Measurements from ENCODE around the gene KEL. TPM values are rescaled to one million over a fixed set of nuclear protein-coding genes. Genes with fewer than 3 reads are reported as not detected.

KEL gene
- total and polyA plus RNA-seq, 2 experiments from 2014 or later, result 8.7 to 12.8 TPM

DNA sequence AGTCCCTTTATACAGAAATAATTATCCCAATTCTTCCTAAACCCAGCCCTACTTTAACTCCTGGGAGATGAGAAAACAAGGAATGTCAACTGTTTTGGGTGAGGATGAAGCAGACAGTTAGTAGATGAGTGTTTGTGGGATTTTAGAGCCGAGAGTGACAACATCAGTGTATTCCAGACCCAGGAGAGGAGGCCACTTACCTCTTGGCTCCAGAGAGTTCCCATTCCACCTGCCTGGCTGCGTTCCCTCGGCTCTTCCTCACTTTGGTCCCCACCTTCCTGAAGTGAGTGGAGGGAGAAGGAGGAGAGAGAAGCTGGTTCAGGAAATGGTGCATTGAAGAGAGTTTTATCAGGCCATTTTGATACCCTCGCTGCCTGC is 579 bp downstream of the KEL start:
- no peaks in the 10 kb centered on the region for H3K36me3 ChIP-seq (replicated peaks; ENCODE audit: insufficient read depth, low read depth)
- no peak overlapping the region for H2AFZ ChIP-seq
- no peaks in the 10 kb centered on the region for H3K27me3 ChIP-seq
- H3K9me2 ChIP-seq (replicated peaks; ENCODE audit: insufficient read depth), result no peaks in the 10 kb centered on the region
- peaks cover 14% of the 10 kb centered on the region for H3K4me1 ChIP-seq (ENCODE audit: insufficient read depth)
- H3K27ac ChIP-seq, result no peak overlapping the region
- H3K4me3 ChIP-seq, result no peak overlapping the region
- peak overlapping the region; percentile 61 for H3K4me2 ChIP-seq
- no peak for TF ChIP-seq EZH2 (IDR thresholded peaks at IDR 0.05; ENCODE audit: borderline replicate concordance)
- TF ChIP-seq, protein P1, sequence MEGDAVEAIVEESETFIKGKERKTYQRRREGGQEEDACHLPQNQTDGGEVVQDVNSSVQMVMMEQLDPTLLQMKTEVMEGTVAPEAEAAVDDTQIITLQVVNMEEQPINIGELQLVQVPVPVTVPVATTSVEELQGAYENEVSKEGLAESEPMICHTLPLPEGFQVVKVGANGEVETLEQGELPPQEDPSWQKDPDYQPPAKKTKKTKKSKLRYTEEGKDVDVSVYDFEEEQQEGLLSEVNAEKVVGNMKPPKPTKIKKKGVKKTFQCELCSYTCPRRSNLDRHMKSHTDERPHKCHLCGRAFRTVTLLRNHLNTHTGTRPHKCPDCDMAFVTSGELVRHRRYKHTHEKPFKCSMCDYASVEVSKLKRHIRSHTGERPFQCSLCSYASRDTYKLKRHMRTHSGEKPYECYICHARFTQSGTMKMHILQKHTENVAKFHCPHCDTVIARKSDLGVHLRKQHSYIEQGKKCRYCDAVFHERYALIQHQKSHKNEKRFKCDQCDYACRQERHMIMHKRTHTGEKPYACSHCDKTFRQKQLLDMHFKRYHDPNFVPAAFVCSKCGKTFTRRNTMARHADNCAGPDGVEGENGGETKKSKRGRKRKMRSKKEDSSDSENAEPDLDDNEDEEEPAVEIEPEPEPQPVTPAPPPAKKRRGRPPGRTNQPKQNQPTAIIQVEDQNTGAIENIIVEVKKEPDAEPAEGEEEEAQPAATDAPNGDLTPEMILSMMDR (IDR thresholded peaks at IDR 0.05; ENCODE audit: poor library complexity), result no peak
- no peak for TF ChIP-seq EZH2phosphoT487 (IDR thresholded peaks at IDR 0.05; ENCODE audit: low read depth, severe bottlenecking, unreplicated experiment)
- H3K79me2 ChIP-seq, result no peaks in the 10 kb centered on the region
- H4K20me1 ChIP-seq (ENCODE audit: insufficient read depth, poor library complexity, severe bottlenecking), result no peaks in the 10 kb centered on the region
- 86% methylated on average over 4 of the region's 4 CpGs for WGBS (ENCODE audit: low lambda C conversion rate, missing lambda C conversion rate)
- no peak for DNase-seq (ENCODE audit: low spot score)
- no peaks in the 10 kb centered on the region for H3K9me3 ChIP-seq (ENCODE audit: low read depth)

DNA sequence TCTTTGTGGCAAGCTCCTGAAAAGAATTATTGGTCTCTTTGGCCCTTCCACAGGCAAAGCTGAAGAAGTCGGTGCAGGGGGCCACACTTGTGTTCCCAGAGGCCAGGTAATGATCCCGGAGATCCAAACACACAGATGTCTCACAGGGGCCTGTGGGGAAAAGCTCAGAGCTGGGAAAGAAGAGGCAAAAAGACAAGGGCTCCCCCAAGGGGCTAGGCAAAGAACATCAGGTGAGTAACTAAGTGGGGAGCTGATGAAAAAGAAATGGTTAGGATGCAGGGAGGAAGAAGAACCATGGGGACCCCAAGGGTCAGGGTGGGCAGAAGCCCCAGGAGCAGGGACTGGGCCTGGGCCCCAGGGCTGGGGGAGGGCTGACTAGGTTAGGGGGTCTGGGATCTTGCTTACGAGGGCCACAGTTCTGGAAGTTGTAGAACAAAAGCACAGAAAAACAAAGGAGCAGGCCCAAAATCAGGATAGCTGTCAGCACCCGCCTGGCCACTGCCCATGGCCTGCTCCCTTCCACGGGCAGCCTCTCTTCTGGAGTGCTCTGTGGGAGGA is 1.1 kb downstream of the KEL start:
- TF ChIP-seq, protein P1 (IDR thresholded peaks at IDR 0.05; ENCODE audit: poor library complexity), result peak; percentile 24
- no peak for TF ChIP-seq EZH2phosphoT487 (IDR thresholded peaks at IDR 0.05; ENCODE audit: low read depth, severe bottlenecking, unreplicated experiment)
- Histone ChIP-seq H3K9me3 (ENCODE audit: low read depth) (no peaks in the 10 kb centered on the region), H3K27me3 (no peaks in the 10 kb centered on the region), H3K4me2 (no peak overlapping the region), H3K4me3 (no peak overlapping the region), H3K4me1 (ENCODE audit: insufficient read depth) (peaks cover 20% of the 10 kb centered on the region), H3K9me2 (replicated peaks; ENCODE audit: insufficient read depth) (no peaks in the 10 kb centered on the region), H3K36me3 (replicated peaks; ENCODE audit: insufficient read depth, low read depth) (no peaks in the 10 kb centered on the region), H3K27ac (no peak overlapping the region), H3K79me2 (no peaks in the 10 kb centered on the region), H2AFZ (no peak overlapping the region), H4K20me1 (ENCODE audit: insufficient read depth, poor library complexity, severe bottlenecking) (no peaks in the 10 kb centered on the region)
- 81% methylated on average over 5 of the region's 5 CpGs for WGBS (ENCODE audit: low lambda C conversion rate, missing lambda C conversion rate)
- no peak for DNase-seq (ENCODE audit: low spot score)

DNA sequence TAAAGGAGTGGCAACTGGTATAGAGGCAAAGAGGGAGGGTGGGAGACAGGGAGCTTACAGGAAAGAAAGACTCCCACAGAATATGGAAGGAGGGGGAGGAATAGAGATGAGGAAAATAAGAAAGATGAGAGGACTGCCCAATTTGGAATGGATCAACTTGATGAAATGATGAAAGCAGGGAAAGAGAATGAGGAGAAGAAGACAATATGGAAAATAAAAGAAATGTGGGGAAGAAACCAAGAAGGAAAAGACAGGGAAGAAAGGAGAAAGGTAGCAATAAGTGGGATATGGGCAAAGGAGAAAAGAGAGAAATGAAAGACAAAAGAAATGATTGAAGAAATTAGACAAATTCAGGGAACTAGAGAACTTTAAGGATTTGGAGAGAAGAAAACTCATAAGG is 3.0 kb downstream of the KEL start:
- Histone ChIP-seq H3K4me2 (no peak overlapping the region), H2AFZ (no peak overlapping the region), H3K9me2 (replicated peaks; ENCODE audit: insufficient read depth) (no peaks in the 10 kb centered on the region), H3K79me2 (no peaks in the 10 kb centered on the region), H3K27me3 (no peaks in the 10 kb centered on the region), H3K4me3 (no peak overlapping the region), H3K36me3 (replicated peaks; ENCODE audit: insufficient read depth, low read depth) (no peaks in the 10 kb centered on the region), H3K27ac (no peak overlapping the region), H4K20me1 (ENCODE audit: insufficient read depth, poor library complexity, severe bottlenecking) (no peaks in the 10 kb centered on the region), H3K4me1 (ENCODE audit: insufficient read depth) (peaks cover 20% of the 10 kb centered on the region), H3K9me3 (ENCODE audit: low read depth) (no peaks in the 10 kb centered on the region)
- TF ChIP-seq EZH2phosphoT487 (IDR thresholded peaks at IDR 0.05; ENCODE audit: low read depth, severe bottlenecking, unreplicated experiment) (no peak), EZH2 (IDR thresholded peaks at IDR 0.05; ENCODE audit: borderline replicate concordance) (no peak)
- TF ChIP-seq, protein P1 (IDR thresholded peaks at IDR 0.05; ENCODE audit: poor library complexity), result no peak
- DNase-seq (ENCODE audit: low spot score), result no peak

DNA sequence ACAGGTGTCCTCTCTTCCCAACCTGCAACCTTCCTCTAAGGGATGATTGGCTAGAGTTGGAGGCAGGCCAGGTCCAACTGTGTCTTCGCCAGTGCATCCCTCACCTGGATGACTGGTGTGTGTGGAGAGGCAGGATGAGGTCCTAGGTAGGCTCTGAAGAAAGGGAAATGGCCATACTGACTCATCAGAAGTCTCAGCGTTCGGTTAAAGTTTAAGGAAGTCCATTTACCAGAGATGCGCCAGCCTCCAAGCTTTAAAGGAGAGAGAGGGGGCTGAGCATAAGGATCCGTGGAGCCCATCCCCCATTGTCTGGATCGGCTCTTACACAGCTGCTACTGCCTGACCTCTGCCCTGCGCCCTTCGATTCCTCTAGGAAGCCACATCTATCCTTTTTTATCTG is 4.4 kb downstream of the KEL start:
- Histone ChIP-seq H3K27ac (peak overlapping the region; percentile 78), H3K36me3 (replicated peaks; ENCODE audit: insufficient read depth, low read depth) (no peaks in the 10 kb centered on the region), H3K27me3 (no peaks in the 10 kb centered on the region), H3K4me2 (peak overlapping the region; percentile 38), H4K20me1 (ENCODE audit: insufficient read depth, poor library complexity, severe bottlenecking) (no peaks in the 10 kb centered on the region), H2AFZ (no peak overlapping the region), H3K4me1 (ENCODE audit: insufficient read depth) (peaks cover 20% of the 10 kb centered on the region), H3K9me3 (ENCODE audit: low read depth) (no peaks in the 10 kb centered on the region), H3K4me3 (no peak overlapping the region), H3K79me2 (no peaks in the 10 kb centered on the region), H3K9me2 (replicated peaks; ENCODE audit: insufficient read depth) (no peaks in the 10 kb centered on the region)
- WGBS (ENCODE audit: low lambda C conversion rate, missing lambda C conversion rate), result 49% methylated on average over 8 of the region's 8 CpGs
- DNase-seq (ENCODE audit: low spot score), result peak; percentile 33
- TF ChIP-seq EZH2 (IDR thresholded peaks at IDR 0.05; ENCODE audit: borderline replicate concordance) (no peak), EZH2phosphoT487 (IDR thresholded peaks at IDR 0.05; ENCODE audit: low read depth, severe bottlenecking, unreplicated experiment) (no peak)
- TF ChIP-seq, protein P1 (IDR thresholded peaks at IDR 0.05; ENCODE audit: poor library complexity), result no peak
